ENCODE results near the gene SRGAP2C.
"Not testable (repeated sequence)": the region's sequence is repeated elsewhere in the genome, so short reads cannot be mapped to it uniquely, and the experiment has no call there.

Gene SRGAP2C

GRCh38 chr1:121187914-121188313 is 3.1 kb downstream of the SRGAP2C start:
- not testable (repeated sequence) for DNase-seq

DNA sequence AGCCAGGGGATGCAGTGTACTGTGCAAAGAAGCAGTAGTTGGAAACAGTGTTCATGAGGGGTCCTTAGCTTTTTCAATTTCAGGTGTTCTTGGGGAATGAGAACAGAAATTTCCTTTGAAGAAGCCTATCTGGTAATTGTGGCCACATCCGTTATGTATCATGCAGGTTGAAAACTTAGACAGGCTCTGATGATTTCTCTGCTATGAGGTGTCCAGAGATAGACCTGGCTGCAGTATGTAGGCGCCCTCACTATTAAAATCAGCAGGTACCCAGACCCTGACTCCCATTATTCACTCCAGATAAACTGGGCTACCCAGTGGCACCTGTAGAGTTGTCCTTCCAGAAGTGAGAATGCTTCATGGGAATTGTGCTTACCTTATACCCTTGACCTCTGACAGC is 7.7 kb downstream of the SRGAP2C start:
- DNase-seq: not testable (repeated sequence)

DNA sequence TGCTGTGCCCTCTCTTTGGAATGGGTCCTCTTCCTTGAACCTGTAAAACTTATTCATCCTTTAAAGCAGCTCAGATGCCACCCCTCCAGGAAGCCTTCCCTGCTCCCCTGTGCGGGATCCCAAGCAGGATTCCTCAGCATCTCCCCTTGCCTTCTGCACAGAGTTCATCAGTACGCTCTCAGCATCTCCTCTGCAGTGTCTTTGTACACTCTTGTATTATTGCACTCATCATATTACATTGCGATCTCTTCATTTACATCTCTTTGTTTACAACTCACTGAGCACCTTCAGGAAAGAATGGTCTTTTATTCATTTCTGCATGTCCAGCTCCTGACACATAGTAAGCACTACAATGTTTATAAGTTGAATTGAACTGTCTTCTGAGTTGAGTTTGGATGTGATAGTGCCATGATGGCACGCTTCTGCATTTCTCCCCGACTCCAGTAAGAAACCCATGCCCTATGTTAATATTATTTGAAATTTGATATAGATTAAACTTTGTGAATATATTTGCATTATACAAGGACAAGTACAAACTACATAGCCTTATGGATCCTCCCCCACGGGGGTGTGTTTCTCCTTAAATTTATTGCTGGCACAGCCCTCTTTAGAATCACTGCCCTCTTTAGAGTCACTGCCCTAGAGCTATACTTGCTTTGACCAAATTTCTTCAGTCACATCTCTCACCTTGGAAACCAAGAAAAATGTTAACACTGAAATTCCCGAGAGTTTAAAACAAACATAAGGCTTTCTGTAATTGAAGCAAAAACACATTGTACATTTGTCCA is 12.5 kb downstream of the SRGAP2C start:
- not testable (repeated sequence) for DNase-seq

DNA sequence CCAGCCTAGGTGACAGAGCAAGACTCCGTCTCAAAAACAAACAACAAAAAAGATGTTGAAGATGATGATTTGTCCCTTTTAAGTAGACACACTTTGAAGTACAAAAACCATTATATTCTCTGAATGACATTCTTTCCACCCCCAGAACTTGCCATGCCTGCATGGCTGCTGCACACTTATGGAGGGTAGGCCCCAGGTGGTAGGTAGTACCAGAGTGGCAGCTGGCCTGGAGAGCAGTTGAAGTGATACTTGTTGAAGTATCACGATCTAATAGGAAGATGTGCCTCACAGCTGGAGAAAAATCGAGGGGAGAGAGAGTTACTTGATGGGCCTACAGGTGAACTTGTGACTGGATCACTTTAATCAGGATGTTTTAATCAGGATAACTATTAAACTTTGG is 15.0 kb downstream of the SRGAP2C start:
- not testable (repeated sequence) for DNase-seq

DNA sequence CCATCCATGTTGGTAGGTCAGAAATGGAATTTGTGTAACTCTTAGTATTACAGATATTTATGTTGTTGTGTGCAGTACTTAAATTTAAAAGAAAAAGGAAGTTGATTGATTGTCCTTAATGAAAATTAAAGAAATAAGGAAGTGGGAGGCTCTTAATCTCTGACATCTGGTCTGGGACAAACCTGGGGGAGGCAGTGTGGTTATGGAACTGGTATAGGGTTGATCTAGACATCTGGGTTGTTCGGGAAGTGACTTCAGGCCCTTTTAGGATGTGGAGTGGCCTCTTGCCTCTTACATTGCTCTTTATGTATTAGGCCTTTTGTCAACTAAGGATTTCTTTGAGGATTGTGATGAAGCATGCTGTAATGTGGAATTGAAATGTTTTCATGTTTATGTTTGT is 15.5 kb downstream of the SRGAP2C start:
- DNase-seq: not testable (repeated sequence)

GRCh38 chr1:121200985-121201981 is 16.5 kb downstream of the SRGAP2C start:
- DNase-seq: not testable (repeated sequence)

- not testable (repeated sequence) for DNase-seq
Measured at GRCh38 chr1:121202986-121203385, 18.2 kb downstream of the SRGAP2C start.

DNA sequence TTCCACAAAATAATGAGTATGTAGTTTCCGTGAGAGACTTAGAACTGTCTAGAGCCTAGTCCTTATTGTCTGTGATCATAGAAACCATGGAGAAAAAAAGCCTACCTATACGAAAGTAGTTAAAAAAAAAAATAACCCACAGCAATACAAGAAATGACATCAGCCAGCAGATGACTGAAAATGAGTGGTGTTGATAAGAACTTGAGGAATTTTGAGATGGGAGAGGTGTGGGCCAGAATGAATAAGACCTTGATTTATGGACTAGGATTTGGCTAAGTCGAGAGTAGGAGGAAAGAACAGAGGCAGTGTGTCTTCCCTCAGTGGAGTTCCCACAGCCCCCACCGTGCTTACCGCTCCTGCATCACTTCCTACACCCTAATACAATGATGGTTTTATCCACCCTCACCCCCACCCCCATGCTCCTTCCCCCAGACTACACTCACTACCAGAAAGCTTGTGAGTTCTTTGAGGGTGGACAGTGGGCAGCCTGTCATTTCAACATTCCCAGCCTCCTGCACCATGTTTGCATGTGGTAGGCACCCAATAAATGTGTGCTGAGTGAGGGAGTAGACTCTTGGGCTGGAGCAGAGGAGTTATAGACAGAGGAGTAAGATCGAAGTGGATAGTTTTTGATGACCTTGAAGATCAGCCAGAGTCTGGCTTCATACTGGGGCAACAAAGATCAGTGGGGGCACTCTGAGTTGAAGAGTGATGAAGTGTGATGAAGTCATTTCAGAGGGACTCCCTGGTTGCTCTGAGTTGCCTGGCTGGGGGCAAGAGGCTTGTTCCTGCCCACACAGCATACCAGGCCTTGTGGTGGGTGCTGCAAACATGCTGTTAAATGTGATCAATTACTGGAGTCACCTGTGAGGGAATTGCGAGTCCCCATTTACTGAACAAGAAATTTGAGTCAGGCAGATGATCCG is 21.3 kb downstream of the SRGAP2C start:
- not testable (repeated sequence) for DNase-seq

- not testable (repeated sequence) for DNase-seq
Measured at GRCh38 chr1:121207328-121207727, 22.6 kb downstream of the SRGAP2C start.

DNA sequence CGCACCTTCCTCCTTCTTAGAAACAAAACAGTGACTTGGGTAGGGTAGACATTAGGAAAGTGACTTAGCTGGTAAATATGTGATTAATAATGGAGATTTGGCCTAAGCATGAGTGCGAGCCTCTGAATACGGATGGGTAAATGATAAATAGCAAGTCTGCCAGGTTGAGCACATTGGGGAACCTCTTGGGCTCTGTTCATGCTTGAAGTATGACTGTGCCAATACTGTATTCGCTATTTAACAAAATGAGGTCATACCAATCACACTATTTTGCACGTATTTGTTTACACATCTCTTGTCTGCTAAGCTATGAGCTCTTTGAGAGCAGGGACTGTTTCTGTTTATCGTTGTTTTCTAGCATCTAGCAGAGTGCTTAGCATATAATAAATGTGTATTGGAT is 23.6 kb downstream of the SRGAP2C start:
- not testable (repeated sequence) for DNase-seq

GRCh38 chr1:121210778-121211177 is 26.0 kb downstream of the SRGAP2C start:
- DNase-seq: not testable (repeated sequence)

DNA sequence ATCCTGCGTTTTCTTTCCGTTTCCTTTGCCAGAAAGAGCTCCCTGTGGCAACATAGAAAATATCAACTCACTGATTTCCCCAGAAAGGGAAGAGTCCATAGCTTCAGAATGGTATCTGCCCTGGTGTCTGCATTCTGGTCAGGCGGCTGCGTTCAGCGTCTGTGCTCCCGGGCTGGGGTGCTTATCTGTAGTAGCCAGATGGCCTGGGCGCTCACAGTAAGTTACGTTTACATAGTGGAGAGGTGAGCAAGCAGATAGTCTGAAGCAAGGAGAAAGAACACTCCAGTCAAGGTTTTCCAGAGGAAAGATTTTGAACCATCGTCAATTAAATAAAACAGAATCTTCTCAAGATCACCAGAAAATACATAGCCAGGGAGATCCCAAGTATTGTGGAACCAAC is 28.7 kb downstream of the SRGAP2C start:
- peak; percentile 79 for DNase-seq

DNA sequence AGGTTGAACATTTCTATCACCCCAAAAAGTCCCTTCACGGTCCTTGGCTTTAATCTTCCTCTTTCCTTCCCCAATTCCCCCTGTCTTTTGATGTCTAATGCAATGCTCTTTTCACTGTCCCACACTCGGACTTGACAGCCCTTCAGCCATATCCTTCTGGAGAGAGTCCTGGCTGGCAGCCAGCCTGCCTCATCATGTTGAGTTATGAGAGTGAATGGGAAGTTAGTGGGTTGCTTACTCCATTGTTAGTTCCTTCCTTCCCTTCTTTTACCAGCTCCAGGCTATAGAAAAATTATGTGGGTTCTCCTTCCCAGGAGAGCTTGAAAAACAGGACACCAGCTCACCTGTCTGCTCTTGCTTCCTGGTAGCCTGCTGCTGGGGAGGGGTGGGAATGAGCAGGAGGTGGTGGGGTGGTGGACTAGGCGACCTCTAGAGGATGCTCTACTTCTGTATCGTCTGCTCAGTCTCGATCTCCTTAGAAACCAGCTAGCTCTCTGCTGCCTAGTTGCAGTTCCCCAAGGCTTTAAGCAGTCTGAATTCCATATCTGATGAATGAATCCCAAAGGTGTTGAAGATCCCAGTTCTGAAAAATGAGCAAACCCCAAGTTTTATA is 29.9 kb downstream of the SRGAP2C start:
- not testable (repeated sequence) for DNase-seq

DNA sequence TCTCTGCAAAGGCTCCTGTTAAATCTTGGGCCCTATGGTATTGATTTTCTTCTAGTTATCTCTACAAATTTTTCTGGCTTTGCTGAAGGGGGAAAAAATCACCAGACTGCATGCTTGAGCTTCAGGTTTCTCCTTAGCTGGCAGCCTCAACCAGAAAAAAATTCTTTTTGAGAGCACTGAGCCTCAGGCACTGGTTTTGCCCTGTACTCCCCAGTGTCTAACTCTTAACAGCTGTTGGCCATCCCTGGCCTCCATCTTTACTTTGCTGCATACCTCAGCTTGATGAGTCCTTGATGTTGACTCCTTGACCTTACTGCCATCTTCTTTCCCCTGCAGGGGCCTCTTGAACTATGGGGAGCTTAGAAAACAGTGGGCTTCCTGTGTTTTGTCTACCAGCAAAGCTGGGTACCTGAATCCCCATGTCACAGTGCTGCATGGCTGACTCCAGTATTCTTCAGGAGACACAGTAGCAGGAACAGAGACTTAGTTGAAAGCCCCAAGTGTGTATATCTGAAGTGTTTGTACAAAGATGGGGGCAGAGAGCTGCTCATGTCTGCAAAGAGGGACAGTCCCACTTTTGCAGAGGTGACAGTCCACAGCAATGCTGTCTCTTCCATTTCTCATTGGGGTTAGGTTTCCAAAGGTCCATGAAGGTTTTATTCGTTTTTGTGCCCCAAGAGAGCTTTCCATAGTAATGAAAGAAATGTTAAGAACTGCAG is 31.1 kb downstream of the SRGAP2C start:
- DNase-seq: not testable (repeated sequence)

GRCh38 chr1:121216676-121217075 is 31.9 kb downstream of the SRGAP2C start:
- DNase-seq: not testable (repeated sequence)

GRCh38 chr1:121221770-121222169 is 37.0 kb downstream of the SRGAP2C start:
- not testable (repeated sequence) for DNase-seq

- not testable (repeated sequence) for DNase-seq
Measured at GRCh38 chr1:121224714-121225113, 39.9 kb downstream of the SRGAP2C start.

DNA sequence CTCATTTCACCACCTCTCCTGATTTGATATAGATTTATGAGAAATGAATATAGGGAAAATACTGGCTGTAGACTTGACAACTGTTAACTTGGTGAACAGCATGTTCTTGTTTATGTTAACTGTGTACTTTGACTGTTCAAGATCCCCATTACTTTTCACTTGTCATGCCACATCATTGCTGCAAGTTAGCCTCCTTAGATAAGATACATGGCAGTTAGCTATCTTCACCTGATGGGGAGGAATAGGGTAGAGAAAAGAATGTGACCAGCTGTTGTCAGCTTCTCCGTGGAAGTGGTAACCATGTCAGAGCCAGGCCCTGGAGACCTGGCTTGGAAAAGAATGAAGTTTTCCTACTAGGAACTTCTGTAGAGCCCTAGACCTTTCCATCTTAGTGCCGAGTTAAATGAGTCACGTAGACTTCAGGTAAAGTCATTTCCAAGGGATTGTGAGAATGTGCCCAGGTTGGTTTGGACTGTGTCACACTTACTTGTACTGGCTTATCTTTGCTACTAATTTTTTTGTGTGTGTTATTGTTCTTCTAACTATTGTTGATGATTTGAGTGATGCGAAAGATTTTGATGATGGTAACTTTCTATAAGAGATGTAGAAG is 41.6 kb downstream of the SRGAP2C start:
- DNase-seq: not testable (repeated sequence)

DNA sequence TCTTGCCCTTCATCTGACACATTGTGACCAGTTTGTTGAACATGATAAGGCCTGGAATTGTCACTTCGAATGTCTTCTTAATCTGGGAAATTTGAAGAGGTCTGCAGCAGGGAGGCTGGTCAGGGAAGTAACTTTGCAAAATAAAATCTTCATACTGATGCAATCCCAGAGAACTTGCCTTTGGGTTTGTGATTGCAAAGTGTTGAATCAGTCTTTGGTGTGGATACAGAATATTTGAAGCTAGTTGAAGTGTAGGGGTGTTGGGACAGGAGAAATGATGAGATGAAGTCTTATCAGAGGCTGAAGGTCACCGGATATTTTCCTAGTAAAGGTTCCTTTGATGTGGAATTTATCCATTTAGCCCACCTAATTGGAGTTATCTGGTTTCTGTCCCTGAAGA is 42.1 kb downstream of the SRGAP2C start:
- DNase-seq: not testable (repeated sequence)

DNA sequence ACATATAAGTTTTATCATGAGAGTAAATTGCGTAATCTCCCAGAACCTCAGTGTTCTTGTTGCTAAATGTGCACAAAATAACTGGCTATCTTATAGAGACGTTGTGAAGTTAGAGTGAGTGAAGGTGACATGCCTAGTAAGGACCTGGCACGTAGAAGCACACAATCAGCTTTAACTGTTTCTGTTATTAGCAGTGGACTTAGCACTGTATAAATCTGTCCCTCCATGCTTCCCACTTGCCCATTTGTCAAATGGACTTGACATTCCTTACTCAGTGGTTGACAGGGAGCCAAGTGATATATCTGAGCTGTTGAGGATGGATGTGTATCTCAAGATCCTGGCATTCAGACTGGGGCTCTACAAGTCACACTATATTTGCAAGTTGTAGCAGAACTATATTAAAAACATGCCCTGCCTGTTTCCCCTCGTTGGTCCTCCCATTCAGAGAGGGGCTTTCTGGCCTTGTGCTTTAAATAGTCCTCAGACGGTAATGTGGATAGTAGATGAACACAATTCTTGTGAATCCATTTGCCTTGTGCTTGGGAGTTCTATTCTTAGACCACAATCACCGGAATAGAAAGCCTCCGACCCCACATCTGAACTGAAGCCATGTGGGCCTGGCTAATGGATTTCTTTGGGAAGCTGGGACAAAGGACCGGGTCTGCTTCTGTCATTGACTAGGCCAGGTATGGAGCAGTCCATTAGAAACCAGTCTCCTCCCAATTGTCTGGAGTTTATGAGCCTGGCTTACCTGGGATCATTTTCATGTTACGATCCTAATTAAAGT is 43.0 kb downstream of the SRGAP2C start:
- not testable (repeated sequence) for DNase-seq
